22Rv1 (cell line): Measurements from ENCODE around the gene CFAP54.

Experiments
- H3K27ac ChIP-seq: fragments of 450-650 bp; 2 replicates; pipeline ENCODE4 v1.5.1; 2017
- CTCF ChIP-seq: fragments of 450-650 bp; IDR thresholded peaks from 2 replicates; pipeline ENCODE4 v1.5.1; 2017; ENCODE audit warnings: mild to moderate bottlenecking
- ZFX ChIP-seq: fragments of 450-650 bp; IDR thresholded peaks from 2 replicates; pipeline ENCODE4 v1.6.1; 2017; ENCODE audit warnings: antibody characterized with exemption, borderline replicate concordance

Gene CFAP54

GRCh38 chr12:96495841-96496545, 6.6 kb downstream of the CFAP54 start:
- TF ChIP-seq CTCF (no peak), ZFX (no peak)
- H3K27ac ChIP-seq = no peak overlapping the region

- TF ChIP-seq CTCF (no peak), ZFX (no peak)
- no peak overlapping the region for H3K27ac ChIP-seq
Measured at GRCh38 chr12:96496944-96497343, 7.6 kb downstream of the CFAP54 start.

- no peak overlapping the region for H3K27ac ChIP-seq
- TF ChIP-seq CTCF (no peak), ZFX (no peak)
Measured at GRCh38 chr12:96497855-96498254, 8.5 kb downstream of the CFAP54 start.

- TF ChIP-seq CTCF = no peak
- TF ChIP-seq ZFX = no peak
- no peak overlapping the region for H3K27ac ChIP-seq
Measured at GRCh38 chr12:96500693-96501092, 11.3 kb downstream of the CFAP54 start.

- TF ChIP-seq CTCF = no peak
- no peak for TF ChIP-seq ZFX
- H3K27ac ChIP-seq = no peak overlapping the region
Measured at GRCh38 chr12:96501133-96501761, 11.9 kb downstream of the CFAP54 start.

GRCh38 chr12:96501908-96502307, 12.5 kb downstream of the CFAP54 start:
- TF ChIP-seq ZFX (no peak), CTCF (no peak)
- H3K27ac ChIP-seq = no peak overlapping the region

- no peak overlapping the region for H3K27ac ChIP-seq
- TF ChIP-seq ZFX (no peak), CTCF (no peak)
Measured at GRCh38 chr12:96502477-96502876, 13.1 kb downstream of the CFAP54 start.
